Vagina (tissue), 2 donors: ENCODE data around the gene CDC42EP3.

ENCODE experiments used
- CTCF ChIP-seq, 3 experiments: fragments of 450-650 bp in 2 of 3; fragments of 200-600 bp in 1 of 3; sonication (generic) in 1 of 3; IDR thresholded peaks; one replicate each; pipeline ENCODE4 v1.5.1; 2017 to 2019; ENCODE audit warnings: antibody characterized with exemption in 3 of 3, mild to moderate bottlenecking in 2 of 3, moderate library complexity in 2 of 3
- POLR2A ChIP-seq, 2 donors: fragments of 450-650 bp; IDR thresholded peaks; one replicate each; pipeline ENCODE4 v1.6.1; 2017; ENCODE audit warnings: antibody characterized with exemption in 2 of 2, mild to moderate bottlenecking in 2 of 2, moderate library complexity in 2 of 2
- POLR2AphosphoS5 ChIP-seq, 2 donors: sonication (generic); formaldehyde crosslinking; IDR thresholded peaks; one replicate each; pipeline ENCODE4 v1.9.0; 2017; ENCODE audit warnings: antibody characterized with exemption in 2 of 2, mild to moderate bottlenecking in 2 of 2, low read depth in 1 of 2; ENCODE audit not compliant: insufficient read depth in 1 of 2

GRCh38 chr2:37665604-37666362 is 5.7 kb downstream of the CDC42EP3 start:
- TF ChIP-seq POLR2A (IDR thresholded peaks at IDR 0.05) (no peak), CTCF (IDR thresholded peaks at IDR 0.05) (no peak), POLR2AphosphoS5 (IDR thresholded peaks at IDR 0.05; ENCODE audit: insufficient read depth in 1 of 2, low read depth in 1 of 2) (no peak)
